Activated CD8-positive, alpha-beta T cell treated with anti-CD3 and anti-CD28 coated beads for 36 hours (primary cell): ENCODE results near the gene ANO7. TPM values are rescaled to one million over a fixed set of nuclear protein-coding genes. Genes with fewer than 3 reads are reported as not detected.

Experiments
- ATAC-seq: fragments of 200-7000 bp; cut with Tn5 transposase; one replicate; pipeline ENCODE4 v1.10.0; 2021; ENCODE audit warnings: mild to moderate bottlenecking, moderate library complexity
- CTCF ChIA-PET: fragments of 350-600 bp; sonication (Branson Sonifier 250); formaldehyde crosslinking; loops from one replicate; lab custom pipeline; 2021; ENCODE audit warnings: antibody characterized with exemption; lab: Charles Lee
- POLR2A ChIA-PET: fragments of 350-600 bp; sonication (Branson Sonifier 250); formaldehyde crosslinking; loops from one replicate; lab custom pipeline; 2021; ENCODE audit warnings: antibody characterized with exemption; lab: Charles Lee
- DNase-seq: peaks from one replicate; pipeline ENCODE4 v3.0.0-alpha.2; 2020
- H3K27ac Mint-ChIP-seq: one replicate; pipeline ENCODE4 v1.8.0; 2021; ENCODE audit warnings: mild to moderate bottlenecking, mixed read lengths
- H3K27me3 Mint-ChIP-seq: one replicate; pipeline ENCODE4 v1.8.0; 2021; ENCODE audit warnings: mixed read lengths
- H3K36me3 Mint-ChIP-seq: one replicate; pipeline ENCODE4 v1.8.0; 2021; ENCODE audit warnings: low read depth, mixed read lengths
- H3K4me1 Mint-ChIP-seq: one replicate; pipeline ENCODE4 v1.8.0; 2021; ENCODE audit warnings: low read depth, mixed read lengths
- H3K4me3 Mint-ChIP-seq: one replicate; pipeline ENCODE4 v1.8.0; 2021; ENCODE audit warnings: mild to moderate bottlenecking, moderate library complexity, mixed read lengths
- H3K9me3 Mint-ChIP-seq: one replicate; pipeline ENCODE4 v1.8.0; 2021; ENCODE audit warnings: mixed read lengths
- CTCF ChIP-seq: fragments of 200-600 bp; IDR thresholded peaks from one replicate; pipeline ENCODE4 v1.8.0; 2022; ENCODE audit warnings: antibody characterized with exemption, mild to moderate bottlenecking
- intact Hi-C: fragments of 100-400 bp; cut with micrococcal nuclease; formaldehyde crosslinking; loops from one replicate; pipeline ENCODE4 v1.10.0; 2022
- total RNA-seq, 2 experiments: library from RNA; stranded (reverse); gene quantifications; one replicate each; pipeline ENCODE4 v1.2.3, GENCODE V29; 2021

The ANO7 gene
- total RNA-seq, 2 experiments from 2014 or later, result 5.1 to 5.4 TPM

DNA sequence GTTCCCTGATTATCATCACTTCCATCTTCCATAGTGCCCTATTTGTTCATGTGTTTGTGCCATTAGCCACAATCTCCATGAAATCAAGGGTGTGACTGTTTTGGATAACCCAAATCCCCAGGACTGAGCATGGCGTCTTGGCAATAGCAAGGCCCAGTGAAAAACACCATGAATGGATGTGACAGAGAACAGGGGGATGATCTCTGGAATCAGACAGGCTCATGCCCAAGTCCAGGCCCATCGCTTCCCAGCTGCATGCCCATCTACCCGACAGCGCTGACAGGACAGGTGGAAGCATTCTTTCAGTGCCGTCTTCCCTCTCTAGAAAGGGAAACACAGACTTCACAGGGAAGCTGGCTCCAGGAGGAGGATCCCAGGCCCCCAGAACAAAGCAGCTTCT lies 77.0 kb downstream of the ANO7 start:
- CTCF ChIA-PET, result no interaction called here
- no peaks in the 10 kb centered on the region for H3K27me3 Mint-ChIP-seq
- H3K9me3 Mint-ChIP-seq, result no peaks in the 10 kb centered on the region
- H3K36me3 Mint-ChIP-seq, result peaks cover 49% of the 10 kb centered on the region
- no peak overlapping the region for H3K27ac Mint-ChIP-seq
- H3K4me1 Mint-ChIP-seq, result peaks cover 23% of the 10 kb centered on the region
- no peak for ATAC-seq
- no peak overlapping the region for H3K4me3 Mint-ChIP-seq
- no peak for DNase-seq
- intact Hi-C loops, result no loop called here
- TF ChIP-seq CTCF, result no peak
- POLR2A ChIA-PET, result no interaction called here

DNA sequence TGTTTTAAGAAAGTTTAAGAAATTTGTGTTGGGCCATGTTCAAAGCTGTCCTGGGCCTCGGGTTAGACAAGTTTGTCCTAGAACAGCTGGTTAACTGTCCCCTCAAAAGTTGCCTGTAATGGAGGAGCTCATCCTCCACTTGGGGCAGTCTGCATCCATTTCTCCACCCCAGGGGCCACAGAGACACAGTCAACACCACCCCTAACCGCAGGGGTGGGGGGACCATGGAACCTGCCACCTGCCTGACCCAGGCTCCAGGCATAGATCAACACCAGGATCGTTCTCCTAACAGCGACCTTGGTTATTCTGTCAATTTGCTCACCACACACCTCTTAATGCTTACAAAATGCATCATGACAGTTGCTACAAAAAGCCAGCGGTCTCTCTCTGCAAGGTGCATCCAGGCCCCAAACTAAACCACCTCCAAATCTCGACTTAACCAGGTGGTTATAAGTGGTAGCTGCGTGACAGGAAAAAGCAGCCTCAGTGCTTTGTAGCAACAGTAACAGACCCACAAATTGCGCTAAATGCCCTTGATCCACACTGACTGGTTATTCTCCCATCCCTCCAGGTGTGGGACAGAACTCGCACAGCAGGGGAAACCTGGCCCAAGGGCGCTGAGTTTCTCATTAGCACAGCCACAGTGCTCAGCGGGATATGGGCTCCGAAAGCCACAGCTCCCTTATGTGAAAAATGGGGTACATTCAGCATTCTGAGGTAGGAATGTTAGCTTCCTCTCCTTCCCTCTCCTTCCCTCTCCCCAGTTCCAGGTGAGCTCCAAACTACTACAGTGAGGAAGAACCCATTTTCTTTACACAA lies 79.0 kb downstream of the ANO7 start:
- peaks cover 35% of the 10 kb centered on the region for H3K4me1 Mint-ChIP-seq
- CTCF ChIA-PET, result interaction anchor here (1.1 to 1.3 kb wide), 2 partner anchors 9 to 26 kb away, joined by 3 to 4 read pairs; no protein-coding TSS in a partner anchor
- POLR2A ChIA-PET, result no interaction called here

GRCh38 chr2:241268306-241268705 lies 79.8 kb downstream of the ANO7 start:
- no peaks in the 10 kb centered on the region for H3K27me3 Mint-ChIP-seq
- H3K9me3 Mint-ChIP-seq, result no peaks in the 10 kb centered on the region
- ChIA-PET POLR2A (no interaction called here), CTCF (no interaction called here)
- ATAC-seq, result no peak
- no peak overlapping the region for H3K27ac Mint-ChIP-seq
- no peak overlapping the region for H3K4me3 Mint-ChIP-seq
- no peak for DNase-seq
- H3K36me3 Mint-ChIP-seq, result peaks cover 27% of the 10 kb centered on the region
- peaks cover 40% of the 10 kb centered on the region for H3K4me1 Mint-ChIP-seq
- no peak for TF ChIP-seq CTCF
- intact Hi-C loops, result no loop called here

More for the DNA sequence above, 79.0 kb downstream of the ANO7 start:
- ATAC-seq (no peak), DNase-seq (no peak)
- no peak overlapping the region for H3K27ac Mint-ChIP-seq
- peaks cover 35% of the 10 kb centered on the region for H3K36me3 Mint-ChIP-seq
- H3K4me3 Mint-ChIP-seq, result no peak overlapping the region
- H3K9me3 Mint-ChIP-seq, result no peaks in the 10 kb centered on the region
- no peaks in the 10 kb centered on the region for H3K27me3 Mint-ChIP-seq
- intact Hi-C loops, result no loop called here
- TF ChIP-seq CTCF, result no peak

DNA sequence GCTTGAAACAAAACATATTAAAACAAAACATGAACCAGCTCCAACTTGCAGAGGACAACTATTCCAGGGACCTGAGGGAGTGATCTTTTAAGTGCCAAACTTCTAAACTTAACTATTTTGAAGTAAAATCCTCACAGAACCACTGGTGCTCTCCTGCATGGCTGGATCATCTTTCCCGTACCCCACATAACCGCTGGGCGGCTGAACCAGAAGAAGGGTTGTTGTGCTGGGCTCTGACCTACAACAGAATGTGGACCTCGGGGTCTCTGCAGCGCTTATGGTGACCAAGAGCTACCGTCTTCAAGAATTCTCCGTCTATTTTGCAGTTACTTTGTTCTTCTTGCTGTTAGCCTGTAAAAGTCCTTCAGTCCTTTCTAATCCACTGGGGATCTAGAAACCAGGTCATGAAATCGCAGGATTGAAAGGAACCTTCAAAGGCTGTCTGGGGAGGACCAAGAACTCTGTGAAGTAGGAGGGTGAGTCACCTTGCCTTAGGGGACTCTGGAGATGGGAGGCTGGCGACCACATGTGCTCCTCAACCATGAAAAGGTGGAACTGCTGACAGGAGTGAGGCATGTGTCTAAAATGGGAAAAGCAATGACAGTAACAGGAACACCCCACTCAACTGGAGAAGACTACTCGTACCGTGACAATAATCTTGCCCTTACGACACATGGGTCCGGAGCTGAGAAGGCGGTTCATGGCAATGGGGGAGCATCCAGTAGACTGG lies 80.4 kb downstream of the ANO7 start:
- no peaks in the 10 kb centered on the region for H3K27me3 Mint-ChIP-seq
- DNase-seq, result no peak
- no peaks in the 10 kb centered on the region for H3K9me3 Mint-ChIP-seq
- ChIA-PET CTCF (no interaction called here), POLR2A (no interaction called here)
- H3K4me1 Mint-ChIP-seq, result peaks cover 45% of the 10 kb centered on the region
- peaks cover 23% of the 10 kb centered on the region for H3K36me3 Mint-ChIP-seq
- H3K27ac Mint-ChIP-seq, result peak overlapping the region; percentile 28
- intact Hi-C loops, result no loop called here
- no peak for ATAC-seq
- TF ChIP-seq CTCF, result no peak
- no peak overlapping the region for H3K4me3 Mint-ChIP-seq
